DOHH2 (cell line): ENCODE results near the gene CR2.

ENCODE experiments used
- EZH2phosphoT487 ChIP-seq: fragments of 200-600 bp; sonication (generic); IDR thresholded peaks from 2 replicates; pipeline ENCODE4 v1.6.1; 2017; ENCODE audit warnings: borderline replicate concordance, mild to moderate bottlenecking, antibody characterized with exemption, low read length, moderate library complexity, mixed read lengths
- TF ChIP-seq, protein P1 (sequence below): fragments of 200-600 bp; sonication (generic); IDR thresholded peaks from one replicate; pipeline ENCODE4 v1.5.1; 2014; ENCODE audit warnings: antibody characterized with exemption, mild to moderate bottlenecking, low read depth, low read length; ENCODE audit not compliant: poor library complexity, severe bottlenecking

DNA sequence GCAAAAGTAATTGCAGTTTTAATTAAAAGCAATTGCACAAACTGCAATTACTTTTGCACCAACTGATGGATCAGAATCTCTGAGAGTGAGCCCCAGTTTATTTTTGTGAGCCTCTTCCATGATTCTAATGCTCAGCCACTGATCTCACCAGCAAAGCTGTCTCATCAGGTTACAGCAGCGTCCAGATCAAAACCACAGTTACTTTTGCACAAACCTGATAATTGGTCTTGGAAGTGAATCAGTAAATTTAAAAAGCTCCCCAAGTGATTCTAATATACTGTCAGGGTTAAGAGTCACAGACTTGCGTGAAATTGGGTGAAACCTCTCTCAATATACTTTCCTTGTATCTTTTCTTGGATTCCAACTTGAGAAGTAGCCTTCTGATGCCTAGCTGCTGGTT lies 13.5 kb upstream of the CR2 start:
- TF ChIP-seq, protein P1, sequence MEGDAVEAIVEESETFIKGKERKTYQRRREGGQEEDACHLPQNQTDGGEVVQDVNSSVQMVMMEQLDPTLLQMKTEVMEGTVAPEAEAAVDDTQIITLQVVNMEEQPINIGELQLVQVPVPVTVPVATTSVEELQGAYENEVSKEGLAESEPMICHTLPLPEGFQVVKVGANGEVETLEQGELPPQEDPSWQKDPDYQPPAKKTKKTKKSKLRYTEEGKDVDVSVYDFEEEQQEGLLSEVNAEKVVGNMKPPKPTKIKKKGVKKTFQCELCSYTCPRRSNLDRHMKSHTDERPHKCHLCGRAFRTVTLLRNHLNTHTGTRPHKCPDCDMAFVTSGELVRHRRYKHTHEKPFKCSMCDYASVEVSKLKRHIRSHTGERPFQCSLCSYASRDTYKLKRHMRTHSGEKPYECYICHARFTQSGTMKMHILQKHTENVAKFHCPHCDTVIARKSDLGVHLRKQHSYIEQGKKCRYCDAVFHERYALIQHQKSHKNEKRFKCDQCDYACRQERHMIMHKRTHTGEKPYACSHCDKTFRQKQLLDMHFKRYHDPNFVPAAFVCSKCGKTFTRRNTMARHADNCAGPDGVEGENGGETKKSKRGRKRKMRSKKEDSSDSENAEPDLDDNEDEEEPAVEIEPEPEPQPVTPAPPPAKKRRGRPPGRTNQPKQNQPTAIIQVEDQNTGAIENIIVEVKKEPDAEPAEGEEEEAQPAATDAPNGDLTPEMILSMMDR = no peak
- TF ChIP-seq EZH2phosphoT487 = no peak
